HG02884 (cell line): ENCODE measurements around the gene BROX.
"Not testable (repeated sequence)": the region's sequence is repeated elsewhere in the genome, so short reads cannot be mapped to it uniquely, and the experiment has no call there.

Experiments used
- ATAC-seq: cut with Tn5 transposase; IDR thresholded peaks from one replicate; pipeline ENCODE4 v1.9.1; 2021; ENCODE audit warnings: mild to moderate bottlenecking, moderate library complexity; ENCODE audit not compliant: unreplicated experiment

Gene BROX

DNA sequence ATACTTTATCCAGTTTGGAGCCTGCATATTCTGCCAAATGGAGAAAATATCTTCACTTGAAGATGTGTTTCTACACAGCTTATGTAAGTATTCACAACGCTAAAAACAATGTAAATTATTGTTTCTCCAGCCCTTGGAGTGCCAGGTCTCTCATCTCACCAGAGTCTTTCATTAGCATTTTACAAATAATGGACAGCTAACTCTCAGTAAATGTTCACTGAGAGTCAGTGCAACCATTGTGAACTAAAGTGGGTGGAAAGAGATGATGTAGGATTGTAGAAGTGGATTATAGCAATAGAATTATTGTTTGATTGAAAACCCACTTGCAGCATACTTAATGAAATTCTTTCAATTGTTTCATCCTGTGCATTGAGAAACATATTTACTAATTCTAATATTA is 16.4 kb downstream of the BROX start:
- no peak for ATAC-seq

GRCh38 chr1:222730866-222731265 is 18.5 kb downstream of the BROX start:
- ATAC-seq: no peak

- peak; percentile 98 for ATAC-seq
These were observed 20.1 kb downstream of the BROX start for GRCh38 chr1:222732216-222733159.

- ATAC-seq: no peak
These were observed 22.4 kb downstream of the BROX start for GRCh38 chr1:222734740-222735139.

- ATAC-seq: no peak
These were observed 24.1 kb downstream of the BROX start for GRCh38 chr1:222736470-222736869.

GRCh38 chr1:222736972-222737371 is 24.6 kb downstream of the BROX start, which contains the start of gene FAM177B:
Gene FAM177B (plus strand): TSS chr1:222737202. CDS start chr1:222746546, 9,344 bp downstream.
- no peak for ATAC-seq

- ATAC-seq: no peak
These were observed 27.1 kb downstream of the BROX start for GRCh38 chr1:222739465-222739864.

DNA sequence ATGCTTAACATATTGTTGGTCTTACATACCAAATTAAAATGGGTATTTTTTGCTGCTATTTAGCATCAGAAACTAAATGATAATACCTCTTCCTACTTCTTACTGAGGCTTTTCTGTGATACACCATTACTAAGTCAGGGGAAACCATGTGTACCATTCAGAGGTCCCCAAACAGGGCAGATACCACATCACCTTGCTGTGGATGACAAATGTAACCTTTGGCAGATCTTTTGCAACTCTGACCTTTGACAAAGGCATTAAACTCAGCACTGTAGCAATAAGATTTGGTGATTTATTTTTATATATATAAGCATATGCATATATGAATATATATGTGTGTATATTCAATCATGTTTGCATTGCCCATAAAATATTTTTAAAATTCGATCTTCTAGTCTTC is 27.6 kb downstream of the BROX start:
- no peak for ATAC-seq

DNA sequence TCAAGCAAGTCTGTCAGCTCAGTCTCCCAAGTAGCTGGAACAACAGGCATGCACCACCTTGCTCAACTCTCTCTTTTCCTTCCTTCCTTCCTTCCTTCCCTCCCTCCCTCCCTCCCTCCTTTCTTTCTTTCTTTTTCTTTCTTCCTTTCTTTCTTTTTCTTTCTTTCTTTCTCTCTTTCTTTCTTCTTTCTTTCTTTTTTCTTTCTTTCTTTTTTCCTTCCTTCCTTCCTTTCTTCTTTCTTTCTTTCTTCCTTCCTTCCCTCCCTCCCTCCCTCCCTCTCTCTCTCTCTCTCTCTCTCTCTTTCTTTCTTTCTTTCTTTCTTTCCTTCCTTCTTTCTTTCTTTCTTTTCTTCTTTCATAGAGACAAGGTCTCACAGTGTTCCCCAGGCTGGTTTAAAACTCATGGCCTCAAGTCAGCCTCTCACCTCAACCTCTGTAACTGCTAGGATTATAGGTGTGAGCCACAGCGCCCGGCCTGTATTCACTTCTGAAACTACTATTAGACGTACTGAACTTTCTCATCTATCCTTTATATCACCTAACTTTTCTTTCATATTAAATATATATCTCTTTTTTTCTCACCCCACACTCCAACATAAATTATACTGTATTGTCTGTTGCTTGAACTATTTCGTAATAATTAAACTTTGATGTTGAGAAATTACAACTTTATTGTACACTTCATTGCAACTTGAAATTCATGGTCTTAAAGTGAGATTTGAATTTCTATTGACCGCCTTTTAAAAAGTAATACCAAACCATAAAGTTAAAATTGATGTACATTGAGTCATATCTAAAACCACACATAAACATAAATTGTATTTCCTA is 29.5 kb downstream of the BROX start:
- not testable (repeated sequence) for ATAC-seq

DNA sequence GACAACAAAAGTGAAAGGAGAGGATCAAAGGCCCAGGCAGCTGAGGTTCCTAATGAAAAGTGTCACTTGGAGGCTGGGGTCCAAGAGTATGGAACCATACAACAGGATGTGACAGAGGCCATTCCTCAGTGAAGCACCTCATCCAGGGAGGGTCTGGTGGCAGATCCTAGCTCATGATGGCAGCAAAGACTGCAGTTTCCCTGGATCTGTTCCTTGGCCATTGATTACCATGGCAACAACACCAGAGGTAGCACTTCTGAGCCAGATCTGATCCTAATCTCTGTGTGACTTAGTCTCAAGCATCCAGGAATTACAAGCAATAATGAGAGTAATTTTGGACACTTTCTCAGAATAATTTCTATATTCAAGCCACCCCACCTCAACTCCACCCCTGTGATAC is 37.6 kb downstream of the BROX start:
- ATAC-seq: no peak

- ATAC-seq: peak; percentile 93
These were observed 38.3 kb downstream of the BROX start for GRCh38 chr1:222750651-222751050.

DNA sequence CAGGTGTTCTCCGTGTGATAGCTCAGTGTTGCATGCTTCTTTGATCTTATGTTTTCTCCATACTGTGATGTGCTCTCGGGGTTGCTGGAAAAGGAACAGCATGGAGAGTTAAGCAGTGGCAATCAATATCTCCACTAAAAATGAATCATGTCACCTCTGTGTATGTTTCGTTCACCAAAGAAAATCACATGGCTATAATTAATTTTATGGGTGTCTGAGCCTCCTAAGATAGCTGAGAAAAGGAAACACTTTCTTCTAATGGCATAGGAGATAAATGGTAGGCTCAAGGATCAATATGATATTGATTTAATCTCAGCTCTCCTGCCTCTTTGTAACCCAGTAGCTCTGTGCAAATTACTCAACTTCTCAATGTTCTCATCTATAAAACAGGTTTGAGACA is 38.9 kb downstream of the BROX start:
- ATAC-seq: no peak

DNA sequence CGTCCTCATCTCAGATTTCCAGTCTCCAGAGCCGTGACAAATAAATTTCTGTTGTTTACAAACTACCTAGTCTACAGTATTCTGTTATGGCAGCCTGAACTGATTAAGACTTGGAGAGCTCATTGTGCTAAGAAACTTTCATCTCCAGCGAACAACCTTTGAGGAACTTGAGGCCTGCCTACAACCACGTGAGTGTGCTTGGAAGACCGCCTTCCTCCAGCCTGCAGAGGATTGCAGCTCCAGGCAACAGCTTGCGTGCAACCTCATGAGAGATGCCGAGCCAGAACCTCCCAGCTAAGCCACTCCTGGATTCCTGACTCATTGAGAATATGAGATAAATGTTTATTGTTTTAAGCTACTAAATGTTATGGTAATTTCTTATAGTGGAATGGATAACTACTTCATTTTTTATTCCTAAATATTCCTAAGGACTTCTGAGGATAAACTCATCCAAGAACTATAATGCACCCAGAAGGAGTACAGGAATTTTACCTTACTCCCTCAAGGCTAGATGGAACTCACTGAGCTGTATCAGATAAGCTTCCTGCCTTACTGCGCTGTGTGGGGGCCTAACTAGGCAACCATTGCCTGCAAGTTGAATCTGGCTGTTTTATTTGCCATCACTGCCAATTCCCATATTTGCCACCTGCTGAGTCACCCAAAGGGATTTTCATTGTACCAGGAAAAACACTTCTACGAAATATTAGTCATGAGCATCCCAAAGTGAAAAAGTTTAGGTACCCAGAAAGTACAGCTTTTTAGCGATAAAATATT is 42.2 kb downstream of the BROX start:
- ATAC-seq: no peak

DNA sequence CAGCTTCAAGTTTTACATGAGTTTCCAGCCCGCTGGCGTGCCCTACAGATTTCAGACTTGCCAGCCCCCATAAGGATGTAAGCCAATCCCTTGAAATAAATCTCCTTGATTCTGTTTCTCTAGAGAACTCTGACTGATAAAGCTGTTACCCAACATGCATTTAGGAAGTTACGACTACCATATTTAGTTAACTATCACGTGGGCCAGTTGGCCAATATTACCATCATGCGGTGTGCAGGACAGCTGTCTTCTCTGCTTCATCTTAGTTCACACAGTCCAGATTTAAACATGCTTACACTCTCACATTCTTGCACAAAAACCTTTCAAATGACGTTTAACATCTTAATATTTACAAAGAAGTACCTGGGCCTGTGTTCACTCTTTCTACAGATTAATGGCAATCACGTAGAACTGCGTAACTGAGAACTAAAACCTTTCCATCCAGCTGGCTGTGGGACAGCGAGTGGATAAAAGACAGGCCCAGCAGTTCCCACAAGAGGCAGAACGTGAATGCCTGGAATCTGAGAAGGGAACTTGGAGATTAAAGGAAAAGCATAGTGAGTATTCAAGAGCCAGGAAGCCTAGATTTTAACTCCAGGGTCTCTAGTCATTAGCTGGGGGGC is 45.4 kb downstream of the BROX start:
- ATAC-seq: no peak

GRCh38 chr1:222759451-222760035 is 47.2 kb downstream of the BROX start:
- no peak for ATAC-seq

GRCh38 chr1:222761083-222761482 is 48.7 kb downstream of the BROX start:
- ATAC-seq: no peak

DNA sequence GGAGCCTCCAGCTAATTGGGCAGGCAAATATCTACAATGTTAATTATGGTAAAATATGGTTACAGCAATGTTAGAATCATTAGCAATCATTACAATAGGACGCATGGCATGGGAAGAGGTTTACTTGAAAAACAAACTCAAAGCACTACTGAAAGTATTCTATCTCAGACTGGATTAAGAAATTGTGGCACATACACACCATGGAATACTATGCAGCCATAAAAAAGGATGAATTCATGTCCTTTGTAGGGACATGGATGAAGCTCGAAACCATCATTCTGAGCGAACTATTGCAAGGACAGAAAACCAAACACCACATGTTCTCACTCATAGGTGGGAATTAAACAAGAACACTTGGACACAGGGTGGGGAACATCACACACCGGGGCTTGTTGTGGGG is 49.8 kb downstream of the BROX start:
- ATAC-seq: not testable (repeated sequence)

GRCh38 chr1:222767152-222767571 is 54.8 kb downstream of the BROX start:
- no peak for ATAC-seq

DNA sequence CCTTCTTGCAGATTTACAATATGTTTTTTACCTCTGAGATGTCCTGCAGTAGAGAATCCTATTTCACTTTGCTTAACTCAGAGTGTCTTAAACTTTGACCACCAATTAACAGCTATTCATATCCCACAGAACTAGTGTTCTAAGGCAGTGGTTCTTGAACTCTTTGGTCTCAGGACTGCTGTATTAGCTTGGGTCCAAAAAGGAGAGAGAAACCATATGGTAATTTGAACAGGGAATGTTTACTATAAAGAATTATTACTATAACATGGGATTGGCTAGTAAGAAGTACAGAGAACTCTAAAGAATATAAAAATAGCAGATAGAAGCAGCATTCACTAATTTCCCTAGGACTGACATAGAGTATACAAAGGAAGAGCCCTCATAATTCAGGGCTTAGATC is 56.2 kb downstream of the BROX start:
- ATAC-seq: no peak

DNA sequence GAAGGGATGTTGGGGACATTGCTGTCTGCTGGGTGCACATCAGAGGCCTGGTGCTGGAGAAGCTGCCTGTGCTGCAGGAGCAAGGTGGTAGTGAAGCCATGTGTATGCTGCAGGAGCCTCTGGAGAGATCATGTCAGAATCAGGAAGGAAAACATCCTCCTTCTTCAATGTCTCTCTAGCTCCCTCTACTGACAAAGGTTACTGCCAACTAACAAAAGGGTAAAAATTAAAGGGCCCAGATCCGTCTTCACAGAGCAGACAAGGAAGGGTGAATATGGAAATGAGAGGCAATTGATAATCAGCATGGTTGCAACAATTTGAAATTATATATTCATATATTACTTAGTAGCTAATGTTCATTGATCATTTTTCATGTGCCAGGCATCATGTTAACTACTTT is 56.8 kb downstream of the BROX start:
- no peak for ATAC-seq
